Measurements from ENCODE around the gene LHFPL3. TPM values are rescaled to one million over a fixed set of nuclear protein-coding genes. Genes with fewer than 3 reads are reported as not detected.
"Not testable (repeated sequence)": the region's sequence is repeated elsewhere in the genome, so short reads cannot be mapped to it uniquely, and the experiment has no call there.

Gene LHFPL3
- total RNA-seq, 1 experiment from 2014 or later, result not detected

- ChIA-PET RAD21 (ENCODE audit: low non-redundant PET in 1 of 2, low total read pairs in 2 of 2, uncharacterized antibody in 2 of 2, unreplicated experiment in 2 of 2) (no interaction called here), POLR2A (no interaction called here), CTCF (no interaction called here)
- Histone ChIP-seq H3K27me3 (ENCODE audit: insufficient read depth, low read length) (no peaks in the 10 kb centered on the region), H3K27ac (ENCODE audit: low read depth, low read length) (no peak overlapping the region), H3K36me3 (ENCODE audit: control insufficient read depth in 1 of 2, insufficient read depth in 2 of 2, low read length in 2 of 2) (no peaks in the 10 kb centered on the region), H2AFZ (ENCODE audit: low read depth, low read length, poor library complexity, severe bottlenecking) (no peak overlapping the region), H3K9me3 (ENCODE audit: control insufficient read depth in 1 of 2, insufficient read depth in 1 of 2, low read depth in 1 of 2, low read length in 2 of 2) (no peaks in the 10 kb centered on the region), H3K4me2 (ENCODE audit: low read length) (no peak overlapping the region), H3K4me3 (replicated peaks in 1 of 2; ENCODE audit: low read depth in 1 of 2, low read length in 2 of 2) (no peak overlapping the region), H3K4me1 (ENCODE audit: control insufficient read depth in 1 of 2, insufficient read depth in 2 of 2, low read length in 2 of 2) (no peaks in the 10 kb centered on the region), H3K9me2 (ENCODE audit: insufficient read depth) (no peaks in the 10 kb centered on the region), H3K79me2 (ENCODE audit: insufficient read depth, low read length) (no peaks in the 10 kb centered on the region), H3K9ac (ENCODE audit: low read length) (no peak overlapping the region), H4K20me1 (ENCODE audit: insufficient read depth) (no peaks in the 10 kb centered on the region)
- no TSS peak for BruUV-seq (replicated peaks)
- TF ChIP-seq, protein P1, sequence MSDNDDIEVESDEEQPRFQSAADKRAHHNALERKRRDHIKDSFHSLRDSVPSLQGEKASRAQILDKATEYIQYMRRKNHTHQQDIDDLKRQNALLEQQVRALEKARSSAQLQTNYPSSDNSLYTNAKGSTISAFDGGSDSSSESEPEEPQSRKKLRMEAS (IDR thresholded peaks at IDR 0.05), result no peak
- intact Hi-C loops (cut with micrococcal nuclease), result loop anchor here (10.0 kb wide), 1 partner anchor 72 kb away; no protein-coding TSS in a partner anchor
- ATAC-seq (no peak), DNase-seq (ENCODE audit: low read depth, low spot score) (no peak)
Observed at GRCh38 chr7:104553074-104553473, 224.7 kb downstream of the LHFPL3 start.

- ATAC-seq; DNase-seq (ENCODE audit: low read depth, low spot score); CTCF ChIA-PET; H3K4me3 ChIP-seq (replicated peaks in 1 of 2; ENCODE audit: low read depth in 1 of 2, low read length in 2 of 2); H3K4me2 ChIP-seq (ENCODE audit: low read length); H4K20me1 ChIP-seq (ENCODE audit: insufficient read depth); intact Hi-C loops (cut with micrococcal nuclease); H3K9ac ChIP-seq (ENCODE audit: low read length); POLR2A ChIA-PET; H3K4me1 ChIP-seq (ENCODE audit: control insufficient read depth in 1 of 2, insufficient read depth in 2 of 2, low read length in 2 of 2); H3K79me2 ChIP-seq (ENCODE audit: insufficient read depth, low read length); H3K9me3 ChIP-seq (ENCODE audit: control insufficient read depth in 1 of 2, insufficient read depth in 1 of 2, low read depth in 1 of 2, low read length in 2 of 2); H3K36me3 ChIP-seq (ENCODE audit: control insufficient read depth in 1 of 2, insufficient read depth in 2 of 2, low read length in 2 of 2); H3K9me2 ChIP-seq (ENCODE audit: insufficient read depth); BruUV-seq (replicated peaks); H3K27ac ChIP-seq (ENCODE audit: low read depth, low read length); RAD21 ChIA-PET (ENCODE audit: low non-redundant PET in 1 of 2, low total read pairs in 2 of 2, uncharacterized antibody in 2 of 2, unreplicated experiment in 2 of 2); H2AFZ ChIP-seq (ENCODE audit: low read depth, low read length, poor library complexity, severe bottlenecking): not testable (repeated sequence)
- H3K27me3 ChIP-seq (ENCODE audit: insufficient read depth, low read length), result peaks cover 16% of the 10 kb centered on the region; the same call in 1 of the 2 replicates
Observed at GRCh38 chr7:104563350-104563901, 235.0 kb downstream of the LHFPL3 start.

DNA sequence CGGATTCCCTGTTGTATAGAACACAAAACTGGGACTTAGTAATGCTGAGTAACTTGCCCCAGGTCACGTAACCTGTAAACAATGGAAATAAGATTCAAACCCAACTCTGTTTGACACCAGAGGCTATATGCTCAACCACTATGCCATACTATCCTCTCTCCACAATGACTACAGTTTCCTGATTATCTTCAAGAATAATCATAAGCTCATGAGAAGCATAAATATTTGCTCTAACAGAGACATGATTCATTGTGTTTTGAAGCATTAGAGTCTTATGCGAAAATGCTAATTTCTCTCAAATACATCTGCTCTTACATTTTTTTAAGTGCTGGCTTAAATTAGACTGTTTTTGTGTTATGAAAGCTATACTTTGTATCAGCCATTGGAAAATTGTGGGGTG is 241.3 kb downstream of the LHFPL3 start:
- POLR2A ChIA-PET, result no interaction called here
- H3K27me3 ChIP-seq (ENCODE audit: insufficient read depth, low read length), result peaks cover 19% of the 10 kb centered on the region
- no peaks in the 10 kb centered on the region for H4K20me1 ChIP-seq (ENCODE audit: insufficient read depth)
- no peaks in the 10 kb centered on the region for H3K9me2 ChIP-seq (ENCODE audit: insufficient read depth)
- DNase-seq (ENCODE audit: low read depth, low spot score) (no peak), ATAC-seq (no peak)
- no peaks in the 10 kb centered on the region for H3K36me3 ChIP-seq (ENCODE audit: control insufficient read depth in 1 of 2, insufficient read depth in 2 of 2, low read length in 2 of 2)
- no peaks in the 10 kb centered on the region for H3K9me3 ChIP-seq (ENCODE audit: control insufficient read depth in 1 of 2, insufficient read depth in 1 of 2, low read depth in 1 of 2, low read length in 2 of 2)
- CTCF ChIA-PET, result no interaction called here
- no peak overlapping the region for H3K27ac ChIP-seq (ENCODE audit: low read depth, low read length)
- intact Hi-C loops (cut with micrococcal nuclease), result loop anchor here (5.0 kb wide), 1 partner anchor 173 kb away; no protein-coding TSS in a partner anchor
- no peak overlapping the region for H3K4me2 ChIP-seq (ENCODE audit: low read length)
- H3K9ac ChIP-seq (ENCODE audit: low read length), result no peak overlapping the region
- no TSS peak for BruUV-seq (replicated peaks)
- no peak overlapping the region for H3K4me3 ChIP-seq (replicated peaks in 1 of 2; ENCODE audit: low read depth in 1 of 2, low read length in 2 of 2)
- no peak overlapping the region for H2AFZ ChIP-seq (ENCODE audit: low read depth, low read length, poor library complexity, severe bottlenecking)
- H3K4me1 ChIP-seq (ENCODE audit: control insufficient read depth in 1 of 2, insufficient read depth in 2 of 2, low read length in 2 of 2), result no peaks in the 10 kb centered on the region
- RAD21 ChIA-PET (ENCODE audit: low non-redundant PET in 1 of 2, low total read pairs in 2 of 2, uncharacterized antibody in 2 of 2, unreplicated experiment in 2 of 2), result no interaction called here
- no peaks in the 10 kb centered on the region for H3K79me2 ChIP-seq (ENCODE audit: insufficient read depth, low read length)
- TF ChIP-seq ELF1 (IDR thresholded peaks at IDR 0.05; ENCODE audit: borderline replicate concordance, low read depth), result no peak
- no peak for TF ChIP-seq RAD21 (IDR thresholded peaks at IDR 0.05; ENCODE audit: low read depth)
- TF ChIP-seq TCF7L2 (IDR thresholded peaks at IDR 0.05; ENCODE audit: borderline replicate concordance, extremely low read depth, insufficient read depth, insufficient read length), result no peak
- no peak for TF ChIP-seq EZH2 (IDR thresholded peaks at IDR 0.05)
- no peak for TF ChIP-seq REST (IDR thresholded peaks at IDR 0.05; ENCODE audit: low read depth)
- no peak for TF ChIP-seq POLR2A (IDR thresholded peaks at IDR 0.05; ENCODE audit: borderline replicate concordance, extremely low read depth, insufficient read depth, insufficient read length)
- no peak for TF ChIP-seq CEBPB (IDR thresholded peaks at IDR 0.05; ENCODE audit: low read depth)
